ENCODE results near the gene PRPS1L1. TPM values are rescaled to one million over a fixed set of nuclear protein-coding genes. Genes with fewer than 3 reads are reported as not detected.

PRPS1L1 gene
- total RNA-seq, 4 donors from 2014 or later: not detected

DNA sequence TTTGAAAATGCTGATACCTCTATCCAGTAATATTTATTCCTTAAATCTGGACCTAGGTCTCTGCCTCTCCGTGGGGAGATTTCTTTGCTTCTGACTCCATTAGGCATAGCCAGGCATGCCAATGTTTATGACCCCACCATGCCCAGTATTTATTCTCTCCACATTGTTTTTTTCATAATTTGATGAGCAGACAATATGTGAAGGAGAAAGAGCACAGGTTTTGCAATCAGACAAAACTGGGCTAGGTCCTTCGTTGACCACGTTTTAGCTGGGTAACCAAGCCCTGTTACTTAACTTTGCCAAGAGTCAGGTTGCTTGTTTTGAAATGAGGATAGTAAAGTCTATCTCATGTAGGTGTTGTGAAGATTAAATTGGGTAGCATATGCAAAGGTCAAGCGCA lies 21.6 kb upstream of the PRPS1L1 start:
- 80% methylated on average over 4 of the region's 4 CpGs for WGBS
- H3K27ac ChIP-seq (replicated peaks in 1 of 4): no peak overlapping the region
- TF ChIP-seq CTCF (IDR thresholded peaks at IDR 0.05): no peak
- no peak for TF ChIP-seq POLR2A (IDR thresholded peaks at IDR 0.05; ENCODE audit: low read depth)
- TF ChIP-seq EP300 (IDR thresholded peaks at IDR 0.05): no peak
- no peak for TF ChIP-seq POLR2AphosphoS5 (IDR thresholded peaks at IDR 0.05)
- no peak for DNase-seq (ENCODE audit: extremely low spot score)
- no peaks in the 10 kb centered on the region for H3K9me3 ChIP-seq
- H3K27me3 ChIP-seq: no peaks in the 10 kb centered on the region
- H3K4me3 ChIP-seq: no peak overlapping the region
- intact Hi-C loops (cut with DNase I): no loop called here
- no peaks in the 10 kb centered on the region for H3K4me1 ChIP-seq
- no peaks in the 10 kb centered on the region for H3K36me3 ChIP-seq

- DNase-seq (ENCODE audit: extremely low spot score): no peak
- intact Hi-C loops (cut with DNase I): no loop called here
- H3K27me3 ChIP-seq: no peaks in the 10 kb centered on the region
- H3K4me3 ChIP-seq: no peak overlapping the region
- H3K9me3 ChIP-seq: no peaks in the 10 kb centered on the region
- no peak for TF ChIP-seq CTCF (IDR thresholded peaks at IDR 0.05)
- no peak for TF ChIP-seq POLR2AphosphoS5 (IDR thresholded peaks at IDR 0.05)
- TF ChIP-seq EP300 (IDR thresholded peaks at IDR 0.05): no peak
- no peak for TF ChIP-seq POLR2A (IDR thresholded peaks at IDR 0.05; ENCODE audit: low read depth)
- H3K27ac ChIP-seq (replicated peaks in 1 of 4): no peak overlapping the region
- H3K4me1 ChIP-seq: no peaks in the 10 kb centered on the region
- 71% methylated on average over 1 of the region's 1 CpG for WGBS
- no peaks in the 10 kb centered on the region for H3K36me3 ChIP-seq
Measured at GRCh38 chr7:18046601-18047000, 19.0 kb upstream of the PRPS1L1 start.

GRCh38 chr7:18045171-18045570 lies 17.5 kb upstream of the PRPS1L1 start:
- Histone ChIP-seq H3K9me3 (no peaks in the 10 kb centered on the region), H3K27me3 (no peaks in the 10 kb centered on the region), H3K27ac (replicated peaks in 1 of 4) (no peak overlapping the region), H3K36me3 (no peaks in the 10 kb centered on the region), H3K4me3 (no peak overlapping the region), H3K4me1 (no peaks in the 10 kb centered on the region)
- DNase-seq (ENCODE audit: extremely low spot score): no peak
- TF ChIP-seq CTCF (IDR thresholded peaks at IDR 0.05) (no peak), POLR2AphosphoS5 (IDR thresholded peaks at IDR 0.05) (no peak), EP300 (IDR thresholded peaks at IDR 0.05) (no peak), POLR2A (IDR thresholded peaks at IDR 0.05; ENCODE audit: low read depth) (no peak)
- intact Hi-C loops (cut with DNase I): no loop called here
- 81% methylated on average over 3 of the region's 3 CpGs for WGBS

GRCh38 chr7:18041191-18041590 lies 13.5 kb upstream of the PRPS1L1 start:
- TF ChIP-seq POLR2AphosphoS5 (IDR thresholded peaks at IDR 0.05): no peak
- no peak for TF ChIP-seq CTCF (IDR thresholded peaks at IDR 0.05)
- no peak for TF ChIP-seq POLR2A (IDR thresholded peaks at IDR 0.05; ENCODE audit: low read depth)
- TF ChIP-seq EP300 (IDR thresholded peaks at IDR 0.05): no peak
- no peak overlapping the region for H3K27ac ChIP-seq (replicated peaks in 1 of 4)
- H3K4me3 ChIP-seq: no peak overlapping the region
- intact Hi-C loops (cut with DNase I): no loop called here
- no peaks in the 10 kb centered on the region for H3K4me1 ChIP-seq
- no peaks in the 10 kb centered on the region for H3K36me3 ChIP-seq
- no peak for DNase-seq (ENCODE audit: extremely low spot score)
- H3K27me3 ChIP-seq: no peaks in the 10 kb centered on the region
- no peaks in the 10 kb centered on the region for H3K9me3 ChIP-seq

- no peak overlapping the region for H3K27ac ChIP-seq (replicated peaks in 1 of 4)
- H3K4me3 ChIP-seq: no peak overlapping the region
- intact Hi-C loops (cut with DNase I): no loop called here
- 80% methylated on average over 5 of the region's 5 CpGs for WGBS
- TF ChIP-seq EP300 (IDR thresholded peaks at IDR 0.05): no peak
- TF ChIP-seq POLR2AphosphoS5 (IDR thresholded peaks at IDR 0.05): no peak
- no peak for TF ChIP-seq POLR2A (IDR thresholded peaks at IDR 0.05; ENCODE audit: low read depth)
- no peak for TF ChIP-seq CTCF (IDR thresholded peaks at IDR 0.05)
- no peaks in the 10 kb centered on the region for H3K27me3 ChIP-seq
- H3K4me1 ChIP-seq: no peaks in the 10 kb centered on the region
- H3K9me3 ChIP-seq: no peaks in the 10 kb centered on the region
- DNase-seq (ENCODE audit: extremely low spot score): no peak
- no peaks in the 10 kb centered on the region for H3K36me3 ChIP-seq
Measured at GRCh38 chr7:18040196-18040595, 12.6 kb upstream of the PRPS1L1 start.

All from esophagus muscularis mucosa (tissue), 4 donors.